Stimulated activated CD4-positive, alpha-beta T cell treated with anti-CD3 and anti-CD28 coated beads, Interleukin-2, amount 100 ng/mL, for 24 hours (primary cell): ENCODE data around the gene CLK3.
"Not testable (repeated sequence)": the region's sequence is repeated elsewhere in the genome, so short reads cannot be mapped to it uniquely, and the experiment has no call there.

Experiments used
- DNase-seq, 2 donors: peaks; one replicate each; pipeline ENCODE4 v3.0.0-alpha.2; 2020

The CLK3 gene

DNA sequence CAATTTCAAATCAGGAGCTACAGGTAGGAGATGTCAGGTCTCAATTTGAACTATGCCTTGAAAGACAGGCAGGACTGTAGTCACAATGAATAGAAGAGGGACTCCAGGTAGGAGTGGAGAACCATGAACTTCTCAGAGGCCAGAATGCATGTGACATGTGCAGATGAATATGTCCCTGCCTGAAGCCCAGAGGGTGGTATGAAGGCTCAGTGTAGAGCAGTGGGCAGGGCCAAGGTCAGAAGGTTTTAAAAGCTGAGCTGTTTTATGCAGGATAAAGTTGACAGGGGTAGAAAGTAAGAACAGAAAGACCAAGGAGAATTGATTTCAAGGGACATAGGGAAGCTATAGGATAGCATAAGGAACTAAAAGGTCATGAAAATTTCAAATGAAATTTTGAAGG, 30.8 kb downstream of the CLK3 start:
- no peak for DNase-seq

DNA sequence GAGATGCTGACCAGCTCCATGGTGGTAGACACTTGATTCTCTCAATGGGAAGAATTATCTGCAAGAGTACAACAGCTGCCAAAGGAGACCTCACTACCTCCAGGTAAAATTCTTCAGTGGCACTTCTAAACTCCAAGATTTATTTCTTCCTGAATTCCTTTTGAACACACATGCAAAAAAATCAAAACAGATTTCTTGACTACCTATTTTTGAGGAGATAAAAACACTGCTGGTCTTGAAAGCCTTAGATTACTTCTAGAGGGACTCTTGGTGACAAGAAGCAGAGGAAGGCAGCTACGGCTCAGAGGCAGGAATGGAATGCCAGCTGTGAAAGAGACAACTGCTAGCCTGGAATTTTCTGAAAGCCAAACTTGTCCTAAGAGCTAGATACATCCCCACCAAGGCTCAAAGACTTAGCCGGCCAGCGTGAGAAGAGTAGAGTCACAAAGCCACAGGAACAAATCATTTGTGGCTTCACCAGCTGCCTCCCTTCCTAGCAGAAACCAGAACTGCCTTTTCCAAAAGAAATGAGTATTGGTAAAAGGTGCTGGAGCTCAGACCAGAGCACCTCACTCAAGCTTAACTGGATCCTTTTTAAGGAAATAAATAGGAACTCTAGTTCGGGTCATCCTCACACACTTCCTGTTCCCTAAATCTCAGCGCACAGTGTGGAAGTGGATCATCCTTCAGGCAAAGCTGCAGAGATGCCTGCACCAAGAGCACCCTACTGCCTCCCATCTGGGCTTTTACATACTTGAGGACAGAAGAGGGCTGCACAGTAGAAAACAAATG, 32.6 kb downstream of the CLK3 start:
- no peak for DNase-seq

DNA sequence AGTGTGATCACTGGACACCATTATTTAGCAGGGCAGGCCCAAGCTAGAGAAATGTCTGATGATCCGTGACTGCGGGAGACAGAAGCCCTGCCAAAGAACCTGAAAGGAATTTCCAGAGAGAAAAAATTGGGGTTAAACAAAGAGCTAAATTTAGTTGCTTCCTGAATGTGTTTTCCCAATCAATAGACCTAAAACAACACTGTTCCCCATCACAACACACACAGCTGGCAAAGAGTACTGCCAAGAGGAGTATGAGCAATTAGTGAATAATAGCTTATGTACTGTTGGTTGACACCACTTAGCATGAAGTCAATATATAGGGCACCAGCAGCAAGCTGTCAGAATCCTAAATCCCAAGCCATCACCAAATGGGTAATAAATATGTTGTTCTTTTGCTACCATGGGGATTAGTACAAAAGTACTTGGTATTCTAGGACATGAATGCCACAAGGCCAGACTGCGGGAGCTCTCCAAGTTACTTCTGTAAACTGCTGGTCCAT, 35.7 kb downstream of the CLK3 start:
- no peak for DNase-seq

DNA sequence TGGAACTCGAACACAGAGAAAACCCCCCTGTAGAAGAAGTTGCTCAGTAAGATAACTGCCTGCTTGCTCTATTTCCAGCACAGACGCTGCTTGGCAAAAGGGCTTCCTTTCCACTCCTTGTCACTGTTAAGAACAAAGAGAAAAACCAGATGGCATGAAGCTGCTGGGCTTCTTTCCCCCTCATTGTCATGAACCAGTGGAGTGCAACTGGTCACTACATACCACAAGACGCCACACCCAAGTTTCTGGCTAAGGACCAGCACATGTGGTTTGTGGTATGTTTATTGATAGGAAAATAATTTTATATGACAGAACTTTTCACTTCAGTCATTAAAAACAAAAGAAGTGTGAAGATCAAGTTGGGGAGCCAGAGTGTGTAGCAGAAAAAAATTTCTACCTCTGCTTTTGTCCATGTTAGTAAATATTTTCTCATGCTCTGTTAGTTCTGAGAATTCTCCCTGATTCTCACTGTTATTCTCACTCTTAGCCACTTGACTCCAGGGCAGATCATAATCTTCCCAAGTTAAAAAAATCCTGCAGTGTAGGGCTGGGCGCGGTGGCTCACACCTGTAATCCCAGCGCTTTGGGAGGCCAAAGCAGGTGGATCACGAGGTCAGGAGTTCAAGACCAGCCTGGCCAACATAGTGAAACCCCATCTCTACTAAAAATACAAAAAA, 37.9 kb downstream of the CLK3 start:
- DNase-seq, result no peak

DNA sequence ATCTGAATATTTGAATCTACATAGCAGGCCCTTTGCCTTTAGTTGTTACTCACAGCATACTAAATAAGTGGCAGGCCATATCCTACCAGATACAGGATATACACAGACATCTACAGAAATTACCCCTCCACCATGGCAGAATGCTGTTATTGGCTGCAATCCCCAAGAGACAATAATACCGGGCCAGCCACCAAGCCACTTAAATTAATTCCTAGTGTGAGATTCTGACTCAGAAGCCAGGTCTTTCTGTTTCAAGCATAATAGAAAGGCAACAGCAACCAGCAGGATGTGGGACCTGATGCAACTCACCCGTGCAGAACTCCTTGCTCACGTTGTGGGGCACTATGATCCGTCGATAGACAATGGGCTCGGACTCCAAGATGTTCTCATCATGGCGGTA, 39.8 kb downstream of the CLK3 start:
- DNase-seq, result no peak

DNA sequence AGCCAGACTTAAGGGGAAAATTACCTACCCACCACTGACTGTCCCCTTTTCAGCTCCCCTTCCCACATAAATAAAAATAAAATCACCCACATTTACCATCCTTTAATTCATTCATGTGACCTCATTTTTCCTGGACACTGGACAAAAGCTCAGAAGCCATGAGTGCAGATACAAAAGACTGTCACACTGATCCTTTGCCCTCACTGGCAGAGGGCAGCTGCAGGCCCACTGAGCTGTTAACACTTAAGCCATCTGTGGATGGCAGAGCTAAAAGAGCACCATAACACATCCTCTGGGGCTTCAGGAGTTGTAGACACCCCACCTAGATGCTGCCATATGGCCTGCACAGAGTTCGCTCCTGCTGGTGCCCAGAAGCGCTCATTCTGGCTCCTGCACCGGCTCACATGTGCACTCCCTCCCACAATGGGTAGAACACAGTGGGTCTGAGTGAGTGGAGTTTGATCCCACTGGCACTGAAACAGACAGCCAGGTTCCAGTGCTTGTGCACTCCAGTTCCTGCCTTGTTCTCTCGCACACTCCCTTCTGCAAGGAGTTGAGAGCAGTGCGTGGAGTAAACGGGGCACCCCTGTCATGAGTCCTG, 41.4 kb downstream of the CLK3 start:
- DNase-seq, result no peak

DNA sequence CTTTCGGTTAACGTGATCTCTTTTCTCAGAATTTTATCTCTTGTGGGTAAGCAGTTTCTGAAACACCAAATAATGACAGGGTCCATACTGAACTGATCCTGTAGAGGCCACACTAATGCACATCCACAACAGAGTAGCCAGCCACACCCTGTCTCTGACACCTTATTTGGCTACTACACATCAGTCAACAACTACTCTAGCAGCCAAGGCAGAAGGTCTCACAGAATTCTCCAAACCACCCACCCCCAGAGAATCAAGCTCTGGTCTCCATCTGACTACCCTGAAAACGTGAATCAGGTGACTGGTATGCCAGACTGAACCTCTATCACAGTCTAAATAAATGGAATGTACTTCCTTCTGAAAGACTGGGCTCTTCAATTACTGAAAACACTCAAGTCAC, 42.2 kb downstream of the CLK3 start:
- no peak for DNase-seq

DNA sequence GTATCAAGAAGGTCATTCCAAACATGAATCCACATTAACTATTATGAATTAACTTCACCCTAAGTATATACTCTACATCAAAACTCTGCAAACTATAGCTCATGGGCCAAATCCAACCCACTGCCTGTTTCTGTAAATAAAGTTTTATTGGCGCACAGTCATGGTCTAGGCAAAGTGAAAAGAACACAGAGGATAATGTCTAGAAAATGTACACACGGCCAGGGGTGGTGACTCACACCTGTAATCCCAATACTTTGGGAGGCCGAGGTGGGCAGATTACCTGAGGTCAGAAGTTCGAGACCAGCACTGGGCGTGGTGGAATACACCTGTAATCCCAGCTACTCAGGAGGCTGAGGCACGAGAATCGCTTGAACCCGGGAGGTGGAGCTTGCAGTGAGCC, 45.6 kb downstream of the CLK3 start:
- DNase-seq, result not testable (repeated sequence)

DNA sequence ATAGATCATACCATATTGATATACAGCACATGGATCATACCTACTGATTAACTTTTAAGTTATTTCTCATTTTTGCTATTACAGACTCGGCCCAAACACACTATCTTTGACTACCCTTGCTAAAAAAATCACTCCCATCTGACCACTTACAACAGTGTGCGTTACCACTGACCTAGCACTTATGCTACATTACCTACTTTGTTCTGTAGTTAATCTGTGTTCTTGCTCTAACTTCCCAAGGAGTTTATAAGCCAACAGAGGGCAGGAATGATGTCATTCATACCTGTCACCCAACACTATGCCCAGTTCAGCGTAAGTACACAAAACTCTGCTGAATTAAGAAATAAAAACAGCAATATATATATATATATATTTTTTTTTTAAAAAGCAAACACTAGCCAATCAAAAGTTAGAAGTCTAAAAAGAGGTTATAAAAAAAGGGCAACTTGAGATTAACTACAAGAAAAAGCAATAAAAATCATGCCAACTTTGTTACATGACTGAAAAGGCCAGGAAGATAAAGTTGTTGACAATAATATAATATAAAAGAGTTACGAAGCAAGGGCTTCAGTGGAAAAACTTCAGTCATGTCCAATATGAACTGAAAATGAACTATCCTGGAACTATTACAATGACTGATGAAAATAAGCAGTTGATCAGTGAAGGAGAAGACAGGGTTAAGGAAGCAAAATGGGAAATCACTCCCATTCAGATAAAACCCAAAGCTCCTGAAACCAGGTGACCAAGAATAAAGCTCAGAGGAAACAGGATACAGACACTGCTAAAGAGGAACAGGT, 46.6 kb downstream of the CLK3 start:
- no peak for DNase-seq

DNA sequence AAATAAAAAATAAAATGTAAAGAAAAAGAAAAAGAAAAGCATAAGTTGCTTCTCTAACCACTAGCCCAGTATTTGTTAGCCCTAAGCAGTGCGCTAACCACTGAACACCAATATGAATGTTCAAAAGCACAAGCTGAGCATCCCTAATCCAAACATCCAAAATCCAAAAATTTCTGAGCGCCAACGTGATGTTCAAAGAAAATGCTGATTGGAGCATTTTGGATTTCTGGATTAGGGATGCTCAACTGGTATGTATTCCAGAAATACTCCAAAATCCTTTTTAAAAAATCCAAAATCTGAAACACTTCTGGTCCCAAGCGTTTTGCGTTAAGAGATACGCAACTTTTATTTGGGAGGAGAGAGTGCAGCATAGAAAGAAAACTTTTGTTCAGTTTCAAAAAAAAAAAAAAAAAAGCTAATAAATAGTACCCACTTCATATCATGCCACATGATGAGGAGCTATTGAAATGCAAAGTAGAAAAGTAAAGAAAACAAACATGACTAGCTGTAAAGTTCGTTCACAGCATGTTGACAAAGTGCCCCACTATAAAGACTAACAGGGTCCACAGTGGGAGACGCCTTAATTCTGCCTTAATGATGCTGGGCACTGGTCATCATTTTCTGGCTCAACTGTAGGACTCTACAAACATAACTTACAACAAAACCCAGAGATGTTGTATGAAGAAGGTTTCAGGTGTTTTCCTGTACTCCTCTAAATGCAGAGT, 47.8 kb downstream of the CLK3 start:
- no peak for DNase-seq

DNA sequence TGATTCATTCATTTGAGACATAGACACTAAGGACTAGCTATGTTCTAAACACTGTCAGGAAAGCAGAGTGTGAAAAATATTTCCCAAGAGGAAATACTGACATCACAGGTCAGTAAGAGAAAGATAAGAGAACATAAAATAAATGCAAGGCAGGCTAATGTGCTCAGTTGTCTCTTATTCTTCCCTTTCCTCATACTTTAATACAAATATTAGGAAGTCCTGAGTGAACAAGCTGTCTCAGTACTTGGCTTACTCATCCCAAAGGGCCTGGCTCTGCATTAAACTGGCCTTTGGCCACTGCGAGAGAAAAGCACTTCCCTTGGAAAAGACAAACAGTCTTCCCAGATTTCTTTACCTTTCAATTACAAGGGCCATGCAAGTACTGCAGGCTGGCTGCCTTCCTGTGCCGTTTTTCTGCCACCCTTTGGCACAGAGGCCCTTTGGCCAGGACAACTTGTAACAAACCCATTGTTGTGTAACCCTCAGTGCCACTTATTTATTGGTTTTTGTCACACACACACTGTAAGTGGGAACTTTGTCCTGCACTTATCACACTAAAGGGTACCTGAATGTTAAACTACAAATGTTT, 48.5 kb downstream of the CLK3 start:
- no peak for DNase-seq

DNA sequence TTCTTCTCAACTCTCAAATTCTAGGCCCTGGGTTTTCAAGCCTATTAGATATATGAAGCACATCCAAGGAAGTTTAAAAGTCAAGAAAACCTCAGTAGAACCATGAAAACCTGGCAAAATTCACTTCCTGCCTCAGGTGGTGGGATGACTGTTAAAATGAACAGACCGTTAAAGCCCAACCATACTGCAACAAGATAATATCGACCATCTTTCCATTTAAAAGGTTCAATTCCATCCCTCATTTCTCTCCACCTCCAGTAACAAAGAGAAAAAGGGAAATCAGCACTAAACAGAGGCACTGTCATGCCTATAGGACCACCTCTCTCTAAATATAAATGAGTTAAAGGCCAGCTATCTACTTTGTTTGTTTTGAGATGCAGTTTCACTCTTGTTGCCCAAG, 49.0 kb downstream of the CLK3 start:
- no peak for DNase-seq

DNA sequence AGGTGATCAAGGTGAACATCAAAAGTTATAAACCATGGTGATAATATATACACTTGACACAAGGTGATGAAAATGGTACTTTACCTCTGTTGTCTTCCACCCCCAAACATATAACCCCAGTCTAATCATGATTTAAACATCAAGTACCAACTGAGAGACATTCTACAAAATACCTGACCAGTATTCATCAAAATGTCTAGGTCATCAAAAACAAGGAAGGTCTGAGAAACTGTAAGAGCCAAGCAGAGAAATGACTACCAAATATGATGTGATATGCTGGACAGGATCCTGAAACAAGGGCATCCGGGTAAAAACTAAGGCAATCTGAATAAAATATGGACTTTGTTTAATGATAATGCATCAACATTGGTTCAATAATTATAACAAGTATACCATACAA, 52.3 kb downstream of the CLK3 start:
- no peak for DNase-seq

DNA sequence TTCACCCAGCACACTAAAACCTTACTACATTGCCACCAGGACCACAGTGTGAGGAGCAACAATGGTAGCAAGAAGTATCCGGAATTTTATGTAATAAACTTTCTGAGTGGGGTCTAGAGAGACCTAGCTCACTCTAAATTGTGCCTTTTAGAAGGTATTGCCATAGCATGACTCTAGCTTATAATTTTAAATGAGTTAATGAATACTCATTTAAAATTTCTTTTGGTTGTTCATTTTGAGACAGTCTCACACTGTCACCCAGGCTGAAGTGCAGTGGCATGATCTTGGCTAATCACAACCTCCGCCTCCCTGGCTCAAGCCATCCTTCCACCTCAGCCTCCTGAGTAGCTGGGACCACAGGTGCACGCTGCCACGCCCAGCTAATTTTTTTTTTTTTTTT, 54.0 kb downstream of the CLK3 start:
- DNase-seq, result no peak

DNA sequence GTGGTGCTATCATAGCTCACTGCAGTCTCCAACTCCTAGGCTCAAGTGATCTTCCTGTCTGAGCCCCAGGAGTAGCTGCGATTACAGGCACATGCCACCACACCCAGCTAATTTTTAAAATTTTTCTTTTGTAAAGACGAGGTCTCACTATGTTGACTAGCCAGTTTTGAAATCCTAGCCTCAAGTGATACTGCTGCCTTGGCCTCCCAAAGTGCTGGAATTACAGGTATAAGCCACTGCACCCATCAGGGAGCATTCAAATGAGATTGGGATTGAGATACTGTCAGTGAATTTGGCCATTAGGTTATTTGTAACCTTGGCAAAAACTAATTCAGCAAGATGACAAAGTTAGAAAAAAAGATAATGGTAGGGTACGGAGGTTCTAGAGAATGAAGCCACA, 58.5 kb downstream of the CLK3 start:
- no peak for DNase-seq

DNA sequence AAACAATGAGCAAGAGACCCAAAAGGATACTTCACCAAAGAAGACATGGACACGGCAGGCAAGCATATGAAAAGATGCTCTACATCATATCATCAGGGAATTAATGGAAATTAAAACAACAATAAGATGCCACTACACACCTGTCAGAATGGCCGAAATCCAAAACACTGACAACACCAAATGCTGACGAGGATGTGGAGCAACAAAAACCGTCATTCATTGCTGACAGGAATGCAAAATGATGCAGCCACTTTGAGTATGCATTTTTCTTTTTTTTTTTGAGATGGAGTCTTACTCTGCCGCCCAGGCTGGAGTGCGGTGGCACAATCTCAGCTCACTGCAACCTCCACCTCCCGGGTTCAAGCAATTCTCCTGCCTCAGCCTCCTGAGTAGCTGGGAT, 61.2 kb downstream of the CLK3 start:
- no peak for DNase-seq
